ENCODE data around the gene UCKL1. TPM values are rescaled to one million over a fixed set of nuclear protein-coding genes. Genes with fewer than 3 reads are reported as not detected.
"Not testable (repeated sequence)": the region's sequence is repeated elsewhere in the genome, so short reads cannot be mapped to it uniquely, and the experiment has no call there.

Gene UCKL1
- total RNA-seq, 1 donor from 2014 or later = 49.7 TPM

DNA sequence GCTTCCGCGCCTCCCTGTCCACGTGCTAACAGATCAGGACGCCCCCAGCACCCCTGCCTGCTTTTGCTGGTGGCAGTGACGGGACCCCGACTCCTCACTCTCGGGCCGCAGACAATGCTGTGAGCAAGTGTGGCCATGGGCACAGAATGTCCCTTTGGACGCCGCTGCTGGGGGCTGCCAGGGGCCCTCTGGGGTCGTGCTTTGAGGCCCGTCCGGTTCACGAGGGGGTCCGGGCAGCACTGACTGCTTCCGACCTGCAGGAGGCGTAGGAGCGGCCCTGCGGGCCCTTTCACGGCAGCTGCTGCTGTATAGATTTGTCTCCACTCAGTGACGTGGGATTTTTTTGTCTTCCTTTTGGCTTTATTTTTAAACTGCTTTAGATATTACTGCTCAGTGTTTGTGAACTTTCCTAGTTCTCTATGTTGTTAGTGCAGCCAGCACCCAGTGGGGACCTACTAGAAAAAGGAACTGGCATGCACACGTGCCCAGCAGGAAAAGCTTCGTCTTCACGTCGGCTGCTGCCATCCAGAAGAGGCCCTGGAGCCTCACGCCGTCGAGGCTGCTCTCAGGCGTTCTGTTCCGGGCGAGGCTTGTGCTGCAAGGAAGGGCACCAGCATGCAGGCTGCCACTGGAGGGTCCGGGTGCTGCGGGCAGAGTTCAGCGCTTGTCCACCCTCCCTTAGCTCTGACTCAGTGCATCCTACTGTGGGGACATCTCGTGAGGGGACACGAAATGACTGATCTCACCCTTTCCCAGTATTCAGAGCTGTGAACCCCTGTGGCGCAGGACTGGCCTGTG, 21.7 kb downstream of the UCKL1 start:
- DNase-seq (ENCODE audit: extremely low spot score, unreplicated experiment) = no peak
- no peak overlapping the region for H3K27ac Mint-ChIP-seq
- no peaks in the 10 kb centered on the region for H3K4me1 Mint-ChIP-seq (ENCODE audit: unreplicated experiment)
- H3K36me3 Mint-ChIP-seq = peaks cover 27% of the 10 kb centered on the region
- no peaks in the 10 kb centered on the region for H3K27me3 Mint-ChIP-seq
- TF ChIP-seq, protein P1, sequence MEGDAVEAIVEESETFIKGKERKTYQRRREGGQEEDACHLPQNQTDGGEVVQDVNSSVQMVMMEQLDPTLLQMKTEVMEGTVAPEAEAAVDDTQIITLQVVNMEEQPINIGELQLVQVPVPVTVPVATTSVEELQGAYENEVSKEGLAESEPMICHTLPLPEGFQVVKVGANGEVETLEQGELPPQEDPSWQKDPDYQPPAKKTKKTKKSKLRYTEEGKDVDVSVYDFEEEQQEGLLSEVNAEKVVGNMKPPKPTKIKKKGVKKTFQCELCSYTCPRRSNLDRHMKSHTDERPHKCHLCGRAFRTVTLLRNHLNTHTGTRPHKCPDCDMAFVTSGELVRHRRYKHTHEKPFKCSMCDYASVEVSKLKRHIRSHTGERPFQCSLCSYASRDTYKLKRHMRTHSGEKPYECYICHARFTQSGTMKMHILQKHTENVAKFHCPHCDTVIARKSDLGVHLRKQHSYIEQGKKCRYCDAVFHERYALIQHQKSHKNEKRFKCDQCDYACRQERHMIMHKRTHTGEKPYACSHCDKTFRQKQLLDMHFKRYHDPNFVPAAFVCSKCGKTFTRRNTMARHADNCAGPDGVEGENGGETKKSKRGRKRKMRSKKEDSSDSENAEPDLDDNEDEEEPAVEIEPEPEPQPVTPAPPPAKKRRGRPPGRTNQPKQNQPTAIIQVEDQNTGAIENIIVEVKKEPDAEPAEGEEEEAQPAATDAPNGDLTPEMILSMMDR (conservative IDR thresholded peaks at IDR 0.05) = peak; percentile 69
- H3K4me3 Mint-ChIP-seq = no peak overlapping the region
- no peaks in the 10 kb centered on the region for H3K9me3 Mint-ChIP-seq

DNA sequence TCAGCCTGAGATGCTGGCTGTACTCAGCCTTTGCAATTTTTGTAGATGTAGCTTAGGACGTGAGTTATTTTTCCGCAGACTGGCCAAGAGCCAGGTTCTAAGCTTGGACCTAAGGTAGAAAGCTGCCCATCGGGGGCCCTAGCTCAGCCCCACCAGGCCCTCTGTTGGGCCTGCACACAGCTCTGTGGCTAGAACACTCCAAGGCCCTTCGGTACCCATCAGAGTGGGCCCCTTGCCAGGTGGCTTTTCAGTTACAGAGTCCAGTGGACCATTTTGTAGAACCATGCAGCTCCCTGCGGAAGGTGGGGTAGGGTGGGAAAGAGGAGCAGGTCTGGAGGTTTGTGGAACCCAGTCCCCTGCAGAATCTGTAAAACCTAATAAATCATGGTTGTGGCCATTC, 22.6 kb downstream of the UCKL1 start:
- Mint-ChIP-seq H3K9me3 (no peaks in the 10 kb centered on the region), H3K36me3 (peaks cover 30% of the 10 kb centered on the region), H3K27ac (no peak overlapping the region), H3K4me3 (no peak overlapping the region), H3K4me1 (ENCODE audit: unreplicated experiment) (no peaks in the 10 kb centered on the region), H3K27me3 (no peaks in the 10 kb centered on the region)
- TF ChIP-seq, protein P1 (conservative IDR thresholded peaks at IDR 0.05) = no peak
- no peak for DNase-seq (ENCODE audit: extremely low spot score, unreplicated experiment)

DNA sequence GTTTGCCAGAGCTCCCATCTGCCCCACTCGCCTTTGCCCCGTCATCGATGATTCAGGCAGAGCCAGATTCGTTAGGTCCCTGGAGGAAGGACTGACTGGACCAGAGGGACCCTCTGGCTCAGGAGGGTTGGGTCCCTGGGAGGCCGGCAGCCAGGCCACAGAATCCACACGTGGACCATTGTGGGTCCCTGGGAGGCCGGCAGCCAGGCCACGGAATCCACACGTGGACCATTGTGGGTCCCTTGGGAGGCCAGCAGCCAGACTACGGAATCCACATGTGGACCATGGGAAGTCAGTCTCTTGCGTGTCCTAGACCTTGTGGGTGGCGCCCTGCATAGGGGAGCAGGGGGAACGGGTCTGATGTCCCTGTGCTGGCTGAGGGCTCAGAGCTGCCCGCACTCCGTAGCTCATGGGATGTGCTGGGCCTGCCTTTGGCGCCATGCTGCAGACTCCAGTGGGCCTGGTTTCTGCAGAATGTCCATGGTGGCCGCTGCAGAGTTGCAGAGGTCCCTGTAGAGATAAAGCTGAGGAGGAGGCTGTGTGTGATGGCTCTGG, 23.5 kb downstream of the UCKL1 start:
- TF ChIP-seq, protein P1 (conservative IDR thresholded peaks at IDR 0.05) = no peak
- H3K27ac Mint-ChIP-seq = no peak overlapping the region
- H3K36me3 Mint-ChIP-seq = peaks cover 29% of the 10 kb centered on the region
- no peaks in the 10 kb centered on the region for H3K4me1 Mint-ChIP-seq (ENCODE audit: unreplicated experiment)
- DNase-seq (ENCODE audit: extremely low spot score, unreplicated experiment) = no peak
- no peaks in the 10 kb centered on the region for H3K27me3 Mint-ChIP-seq
- H3K9me3 Mint-ChIP-seq = no peaks in the 10 kb centered on the region
- no peak overlapping the region for H3K4me3 Mint-ChIP-seq

DNA sequence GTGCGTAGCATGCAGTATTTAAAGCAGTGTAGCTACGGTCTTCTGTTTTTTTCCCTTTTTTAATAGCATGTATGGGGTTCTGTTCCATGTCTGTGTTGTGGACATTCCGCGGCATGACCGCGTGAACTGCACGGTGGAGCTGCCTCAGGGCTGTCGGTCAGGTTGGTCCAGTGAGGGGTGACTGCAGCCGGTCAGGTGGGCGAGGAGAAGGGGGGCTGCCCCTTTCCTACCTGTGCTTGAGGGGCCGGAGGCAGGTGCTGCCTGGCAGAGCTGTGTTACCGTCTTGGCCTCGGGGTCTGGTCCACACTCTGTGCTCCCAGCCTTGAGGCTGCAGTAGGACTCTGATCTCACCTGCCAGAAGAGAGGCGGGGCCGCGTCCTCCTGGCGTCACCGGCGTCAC, 24.5 kb downstream of the UCKL1 start:
- DNase-seq (ENCODE audit: extremely low spot score, unreplicated experiment) = no peak
- Mint-ChIP-seq H3K27ac (no peak overlapping the region), H3K9me3 (no peaks in the 10 kb centered on the region), H3K4me1 (ENCODE audit: unreplicated experiment) (peaks cover 4% of the 10 kb centered on the region), H3K36me3 (peaks cover 31% of the 10 kb centered on the region), H3K4me3 (no peak overlapping the region), H3K27me3 (no peaks in the 10 kb centered on the region)
- TF ChIP-seq, protein P1 (conservative IDR thresholded peaks at IDR 0.05) = no peak

DNA sequence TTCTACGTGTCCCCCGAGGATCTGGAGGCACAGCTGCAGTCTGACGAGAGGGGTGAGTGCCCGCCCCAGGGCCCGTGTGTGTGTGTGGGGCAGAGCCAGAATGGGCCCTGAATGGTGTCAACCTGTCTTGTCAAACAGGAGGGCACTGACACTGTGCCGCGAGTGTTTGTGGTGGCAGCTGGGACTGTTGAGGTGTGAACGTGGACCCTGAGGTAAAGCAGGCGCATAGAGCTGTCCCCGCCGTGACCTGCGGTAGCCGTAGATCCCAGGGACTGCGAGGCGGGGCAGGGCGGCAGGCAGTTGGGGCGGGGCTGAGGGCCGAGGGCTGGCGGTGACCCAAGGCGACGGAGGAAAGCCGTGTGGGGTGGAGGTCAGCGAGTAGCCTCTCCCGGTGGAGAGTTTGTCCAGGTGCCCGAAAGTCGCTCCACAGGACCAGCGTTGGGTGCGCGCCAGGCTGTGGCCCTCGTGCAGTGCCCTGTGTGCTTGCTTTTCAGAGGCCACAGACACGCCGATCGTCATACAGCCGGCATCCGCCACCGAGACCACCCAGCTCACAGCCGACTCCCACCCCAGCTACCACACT, 25.2 kb downstream of the UCKL1 start:
- peaks cover 11% of the 10 kb centered on the region for H3K4me1 Mint-ChIP-seq (ENCODE audit: unreplicated experiment)
- no peak for DNase-seq (ENCODE audit: extremely low spot score, unreplicated experiment)
- no peaks in the 10 kb centered on the region for H3K9me3 Mint-ChIP-seq
- TF ChIP-seq, protein P1 (conservative IDR thresholded peaks at IDR 0.05) = no peak
- H3K27me3 Mint-ChIP-seq = no peaks in the 10 kb centered on the region
- no peak overlapping the region for H3K4me3 Mint-ChIP-seq
- no peak overlapping the region for H3K27ac Mint-ChIP-seq
- H3K36me3 Mint-ChIP-seq = peaks cover 35% of the 10 kb centered on the region

DNA sequence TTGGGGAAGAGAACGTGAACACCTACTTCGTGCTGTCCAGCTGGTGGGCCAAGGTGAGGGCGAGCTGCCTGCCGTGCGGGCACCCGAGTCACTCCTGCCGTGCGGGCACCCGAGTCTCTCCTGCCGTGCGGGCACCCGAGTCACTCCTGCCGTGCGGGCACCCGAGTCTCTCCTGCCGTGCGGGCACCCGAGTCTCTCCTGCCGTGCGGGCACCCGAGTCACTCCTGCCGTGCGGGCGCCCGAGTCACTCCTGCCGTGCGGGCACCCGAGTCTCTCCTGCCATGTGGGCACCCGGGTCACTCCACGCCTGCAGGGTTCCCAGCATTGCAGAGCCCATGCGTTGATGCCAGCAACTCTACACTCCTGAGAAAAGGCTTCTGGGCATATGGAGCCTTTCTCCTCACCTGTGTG, 26.7 kb downstream of the UCKL1 start:
- H3K9me3 Mint-ChIP-seq; H3K27ac Mint-ChIP-seq; DNase-seq (ENCODE audit: extremely low spot score, unreplicated experiment); H3K4me3 Mint-ChIP-seq; H3K27me3 Mint-ChIP-seq: not testable (repeated sequence)
- Mint-ChIP-seq H3K36me3 (peaks cover 32% of the 10 kb centered on the region), H3K4me1 (ENCODE audit: unreplicated experiment) (peaks cover 12% of the 10 kb centered on the region)

Data from type B pancreatic cell (in vitro differentiated cells).